Renal pelvis (tissue), 4 donors: ENCODE measurements around the gene DUSP9. TPM values are rescaled to one million over a fixed set of nuclear protein-coding genes. Genes with fewer than 3 reads are reported as not detected.

ENCODE experiments used
- DNase-seq: peaks from one replicate; pipeline ENCODE4 v3.0.0-alpha.2; 2013
- polyA plus RNA-seq, 3 donors: library from polyadenylated mRNA; unstranded; fragments of 120-200 nt; gene quantifications; one replicate each; pipeline ENCODE4 v1.2.1, GENCODE V29; 2013; ENCODE audit not compliant: insufficient read length in 3 of 3

The DUSP9 gene
- polyA plus RNA-seq, 3 donors: 47.5 to 62.2 (median 53.3) TPM

DNA sequence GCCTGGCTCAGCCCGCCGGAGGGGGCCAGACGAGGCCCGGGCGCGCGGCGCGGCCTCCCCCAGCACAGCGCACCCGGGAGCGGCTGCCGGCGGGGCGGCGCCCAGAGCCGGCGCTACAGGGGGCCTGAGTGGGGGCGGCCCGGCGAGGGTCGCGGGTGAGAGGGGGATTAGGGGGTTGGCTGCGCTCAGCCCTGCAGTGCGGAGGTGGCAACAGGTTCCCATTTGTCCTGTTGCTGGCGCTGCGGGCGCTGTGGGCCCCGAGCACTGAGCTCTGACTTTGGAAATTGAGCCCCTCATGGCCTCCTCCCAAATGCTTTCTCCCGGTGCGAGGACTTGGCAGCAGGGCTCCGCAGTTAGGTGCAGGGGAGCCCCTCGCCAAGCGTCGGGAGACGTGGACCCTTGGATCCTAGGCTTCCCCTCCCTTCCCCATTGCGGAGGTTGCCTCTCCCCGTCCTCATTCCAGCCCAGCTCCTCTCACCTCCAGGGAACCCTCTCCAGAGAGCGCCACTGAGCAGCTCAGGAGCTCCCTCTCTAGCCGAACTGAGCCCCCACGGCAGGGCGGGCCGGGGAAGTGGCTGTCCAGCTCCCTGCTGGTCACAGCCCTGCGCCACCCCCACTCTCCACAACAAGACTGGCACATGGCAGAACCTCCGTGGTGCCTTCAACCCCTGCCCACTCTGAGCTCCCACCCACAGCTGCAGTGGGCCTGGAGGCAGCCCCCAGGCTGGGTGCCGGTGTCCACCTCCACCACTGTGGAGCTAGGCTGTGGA, 2.5 kb upstream of the DUSP9 start:
- no peak for DNase-seq

DNA sequence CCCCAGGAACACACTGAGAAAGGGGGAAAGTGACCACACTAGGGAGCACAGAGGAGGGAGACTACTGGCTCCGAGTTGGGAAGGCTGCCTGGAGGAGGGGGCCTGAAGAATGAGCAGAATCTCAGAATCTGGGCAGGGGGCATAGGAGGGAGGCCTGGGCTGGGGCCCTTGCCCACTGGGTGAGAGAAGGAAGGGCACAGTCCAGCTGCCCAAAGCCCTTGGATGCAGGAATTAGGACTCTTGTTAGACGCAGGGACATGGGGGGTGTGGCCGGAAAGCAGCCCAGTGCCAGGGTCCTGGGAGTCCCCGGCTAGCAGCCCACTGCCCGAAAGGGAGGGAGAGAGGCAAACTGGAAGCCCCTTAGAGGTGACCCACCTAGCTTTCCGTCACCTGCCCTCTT, 1.9 kb upstream of the DUSP9 start:
- no peak for DNase-seq

GRCh38 chrX:153645921-153646488, 998 bp upstream of the DUSP9 start:
- DNase-seq: no peak

GRCh38 chrX:153647461-153648357, 706 bp downstream of the DUSP9 start:
- DNase-seq: no peak

DNA sequence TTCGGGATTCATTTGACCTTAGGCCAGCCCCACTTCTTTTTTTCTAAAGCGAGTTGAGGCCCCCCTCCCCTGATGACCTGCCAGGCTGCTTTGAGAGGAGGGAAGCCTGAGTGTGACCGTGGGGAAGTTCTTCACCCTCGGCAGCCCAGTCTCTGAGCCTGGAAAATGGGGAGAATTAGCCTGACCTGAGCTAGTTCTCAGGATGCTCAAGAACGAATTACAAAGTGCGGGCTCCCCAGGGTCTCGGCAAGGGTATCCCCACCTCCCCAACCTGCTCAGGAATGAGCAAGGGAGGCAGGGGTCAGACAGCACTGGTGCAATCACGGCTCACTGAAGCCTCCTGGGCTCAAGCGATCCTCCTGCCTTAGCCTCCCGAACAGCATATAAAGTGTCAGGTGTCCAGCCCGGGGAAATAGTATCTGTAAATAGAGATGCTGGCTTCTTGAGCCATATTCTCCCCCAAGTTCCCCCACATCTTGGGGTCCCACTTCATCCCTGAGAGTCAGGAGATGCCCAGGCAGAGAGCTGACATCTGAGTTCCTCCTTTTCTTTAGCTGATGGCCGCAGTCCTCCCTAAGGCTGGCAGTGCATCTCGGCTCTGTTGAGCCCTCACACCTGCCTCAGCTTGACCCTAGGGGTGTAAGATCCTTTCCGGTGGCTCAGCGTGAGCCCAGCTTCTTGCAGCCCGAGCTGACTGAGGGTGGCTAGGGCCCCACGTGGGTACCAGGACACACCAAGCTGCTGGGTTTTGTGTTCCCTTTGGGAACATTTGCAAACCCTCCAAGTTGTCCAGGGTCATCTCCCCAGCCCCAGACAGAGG, 1.6 kb downstream of the DUSP9 start:
- DNase-seq: no peak

DNA sequence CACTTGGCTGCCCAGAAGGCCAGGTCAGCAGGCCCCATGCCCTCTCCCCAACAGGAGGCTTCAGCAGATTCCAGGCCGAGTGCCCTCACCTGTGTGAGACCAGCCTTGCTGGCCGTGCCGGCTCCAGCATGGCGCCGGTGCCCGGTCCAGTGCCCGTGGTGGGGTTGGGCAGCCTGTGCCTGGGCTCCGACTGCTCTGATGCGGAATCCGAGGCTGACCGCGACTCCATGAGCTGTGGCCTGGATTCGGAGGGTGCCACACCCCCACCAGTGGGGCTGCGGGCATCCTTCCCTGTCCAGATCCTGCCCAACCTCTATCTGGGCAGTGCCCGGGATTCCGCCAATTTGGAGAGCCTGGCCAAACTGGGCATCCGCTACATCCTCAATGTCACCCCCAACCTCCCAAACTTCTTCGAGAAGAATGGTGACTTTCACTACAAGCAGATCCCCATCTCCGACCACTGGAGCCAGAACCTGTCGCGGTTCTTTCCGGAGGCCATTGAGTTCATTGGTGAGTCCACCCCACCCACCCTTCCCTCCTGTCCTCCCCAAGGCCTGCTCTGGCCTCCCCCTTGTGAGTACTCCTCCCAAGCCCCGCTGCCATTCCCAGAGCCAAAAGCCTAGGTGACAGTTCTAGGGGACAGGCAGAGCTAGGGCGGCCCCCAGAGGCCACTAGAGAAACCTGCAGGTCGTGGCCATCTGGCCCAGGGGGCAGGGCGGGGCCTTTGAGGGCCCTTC, 2.3 kb downstream of the DUSP9 start:
- no peak for DNase-seq

- no peak for DNase-seq
These were observed 3.1 kb downstream of the DUSP9 start for GRCh38 chrX:153649915-153650782.

GRCh38 chrX:153650959-153651358, 4.0 kb downstream of the DUSP9 start:
- DNase-seq: no peak

- no peak for DNase-seq
These were observed 4.6 kb downstream of the DUSP9 start for GRCh38 chrX:153651540-153652079.

DNA sequence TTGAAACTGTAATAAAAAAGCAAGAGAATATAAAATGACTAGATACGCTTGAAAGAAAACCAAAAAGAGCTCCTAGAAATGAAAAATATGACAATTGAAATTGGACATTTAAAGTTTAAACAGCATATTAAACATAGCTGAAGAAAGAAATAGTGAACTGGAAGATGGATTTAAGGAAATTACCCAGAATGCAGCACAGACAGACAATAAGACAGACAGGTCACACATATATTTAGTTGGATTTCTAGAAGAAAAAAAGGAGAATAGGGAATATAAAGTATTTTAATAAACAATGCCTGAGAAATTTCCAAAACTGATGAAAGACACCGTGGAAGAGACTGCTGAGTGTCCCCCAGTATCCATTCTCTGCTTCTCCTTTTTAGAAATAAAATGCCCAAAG, 6.6 kb downstream of the DUSP9 start:
- no peak for DNase-seq

DNA sequence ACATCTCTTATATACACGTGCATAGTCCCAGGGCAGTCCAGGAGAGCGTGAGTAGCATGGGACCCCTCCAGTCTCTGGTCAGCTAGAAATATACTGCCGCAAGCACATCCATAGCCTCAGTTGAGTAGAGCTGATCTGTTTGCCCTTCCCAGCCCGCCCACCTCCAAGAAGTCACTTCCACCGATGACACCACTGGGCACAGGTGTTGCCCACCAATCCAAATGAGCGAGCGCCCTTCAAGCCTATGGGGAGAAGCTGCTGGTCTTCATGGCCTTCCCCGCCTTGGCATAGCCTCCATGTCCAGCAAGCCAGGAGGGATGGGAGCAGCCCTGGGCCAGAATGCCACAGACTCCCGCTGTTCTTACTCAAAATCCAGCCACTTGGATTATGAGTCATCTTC, 10.2 kb downstream of the DUSP9 start:
- no peak for DNase-seq

DNA sequence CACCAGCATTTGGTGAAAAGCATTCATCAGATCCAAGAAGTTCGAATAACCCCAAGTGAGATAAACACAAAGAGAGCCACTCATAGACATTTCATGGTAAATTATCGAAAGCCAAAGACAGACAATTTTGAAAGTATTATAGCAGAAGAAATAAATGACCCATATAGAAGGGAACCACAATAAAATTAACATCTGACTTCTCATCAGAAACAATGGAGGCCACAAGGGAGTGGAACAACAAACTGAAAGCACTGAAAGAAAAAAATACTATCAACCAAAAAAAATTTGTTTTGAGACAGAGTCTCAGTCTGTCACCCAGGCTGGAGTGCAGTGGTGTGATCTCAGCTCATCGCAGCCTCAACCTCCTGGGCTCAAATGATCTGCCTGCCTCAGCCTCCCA, 12.3 kb downstream of the DUSP9 start:
- no peak for DNase-seq

DNA sequence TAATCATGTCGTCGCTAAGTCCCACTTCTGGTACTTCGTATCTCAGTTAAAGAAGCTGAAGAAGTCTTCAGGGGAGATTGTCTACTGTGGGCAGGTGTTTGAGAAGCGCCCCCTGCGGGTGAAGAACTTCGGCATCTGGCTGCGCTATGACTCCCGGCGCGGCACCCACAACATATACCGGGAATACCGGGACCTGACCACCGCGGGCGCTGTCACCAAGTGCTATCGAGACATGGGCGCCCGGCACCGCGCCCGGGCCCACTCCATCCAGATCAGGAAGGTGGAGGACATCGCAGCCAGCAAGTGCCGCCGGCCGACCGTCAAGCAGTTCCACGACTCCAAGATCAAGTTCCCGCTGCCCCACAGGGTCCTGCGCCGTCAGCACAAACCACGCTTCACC, 15.3 kb downstream of the DUSP9 start:
- no peak for DNase-seq

GRCh38 chrX:153665726-153666306, 18.8 kb downstream of the DUSP9 start:
- no peak for DNase-seq

- no peak for DNase-seq
These were observed 20.4 kb downstream of the DUSP9 start for GRCh38 chrX:153667281-153667955.

DNA sequence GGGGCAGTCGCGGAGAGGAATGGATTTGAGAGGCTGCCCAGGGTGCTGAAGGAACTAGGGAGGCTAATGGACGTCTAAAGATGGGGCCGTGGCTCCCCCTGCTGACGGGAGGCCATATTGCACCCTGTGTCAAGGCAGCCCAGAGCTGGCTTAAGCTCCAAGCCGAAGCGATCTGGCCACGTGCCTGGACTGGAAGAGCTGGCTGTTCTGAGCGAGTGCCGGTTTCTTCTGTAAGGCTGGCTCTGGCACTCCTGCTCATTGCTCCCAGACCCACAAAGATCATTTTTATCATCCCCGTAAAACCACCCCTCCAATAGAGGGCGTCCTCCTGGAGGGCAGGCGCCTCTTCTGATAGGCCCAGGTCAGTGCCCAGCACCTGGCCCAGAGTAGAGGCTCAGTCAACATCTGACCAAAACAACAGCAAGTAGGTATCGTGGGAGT, 21.0 kb downstream of the DUSP9 start:
- peak; percentile 80 for DNase-seq

DNA sequence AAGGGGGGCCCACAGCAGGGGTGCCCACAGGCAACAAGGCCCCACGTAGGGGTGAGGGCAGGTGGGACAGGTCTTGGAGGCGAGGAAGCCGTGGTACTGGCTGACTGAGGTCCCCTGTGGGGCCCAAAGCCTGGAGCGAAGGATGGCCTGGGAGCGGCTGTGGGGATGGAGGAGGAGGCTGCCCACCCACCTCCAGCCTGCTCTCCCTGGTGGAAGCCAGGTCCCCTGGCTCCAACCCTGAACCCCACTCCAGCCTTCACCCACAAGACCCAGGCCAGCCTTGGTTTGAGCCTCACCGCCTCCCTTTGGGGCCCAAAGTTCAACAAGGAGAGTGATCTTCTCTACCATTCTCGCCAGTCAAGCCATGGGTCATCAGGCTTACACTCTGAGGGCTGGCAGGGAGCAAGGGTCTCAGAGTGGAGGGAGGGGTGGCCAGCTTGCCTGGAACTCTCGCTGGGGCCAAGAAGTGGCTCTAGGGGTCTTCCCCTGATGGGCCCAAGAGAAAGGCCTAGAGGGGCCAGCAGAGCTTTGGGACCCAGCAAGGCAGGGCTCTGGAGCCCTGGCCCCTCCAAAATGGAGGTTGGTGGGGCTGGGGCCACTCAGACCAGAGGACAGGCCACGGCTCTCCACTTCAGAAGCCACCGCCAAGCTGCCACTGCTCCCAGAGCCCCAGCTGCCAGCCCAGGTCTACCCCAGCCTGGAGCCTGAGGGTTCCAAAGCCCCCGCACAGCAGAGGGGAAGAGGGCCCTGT, 21.6 kb downstream of the DUSP9 start:
- DNase-seq: no peak
